SK-N-SH treated with all-trans-retinoic acid at 6 μM for 48 hours (cell line): ENCODE measurements around the gene CACNB3.

Source experiments
- ATAC-seq: fragments of 200-7000 bp; cut with Tn5 transposase; 3 replicates; pipeline ENCODE4 v1.9.1; 2020; ENCODE audit warnings: mild to moderate bottlenecking, moderate library complexity
- ARNTL ChIP-seq: fragments of 450-650 bp; formaldehyde crosslinking; IDR thresholded peaks from 2 replicates; pipeline ENCODE4 v1.5.0; 2020; ENCODE audit warnings: low read depth, mild to moderate bottlenecking, moderate library complexity, borderline replicate concordance
- CSRNP3 ChIP-seq: fragments of 250-450 bp; sonication (Bioruptor Pico); IDR thresholded peaks from 2 replicates; pipeline ENCODE4 v1.5.1; 2021; ENCODE audit warnings: mild to moderate bottlenecking, moderate library complexity
- GLIS3 ChIP-seq: fragments of 250-450 bp; sonication (Bioruptor Pico); IDR thresholded peaks from 2 replicates; pipeline ENCODE4 v1.5.0; 2020; ENCODE audit warnings: mild to moderate bottlenecking, moderate library complexity
- ISL1 ChIP-seq: fragments of 250-450 bp; sonication (Bioruptor Pico); IDR thresholded peaks from 2 replicates; pipeline ENCODE4 v2.1.2; 2022; ENCODE audit warnings: mild to moderate bottlenecking, moderate library complexity
- OSR1 ChIP-seq: fragments of 250-450 bp; sonication (Bioruptor Pico); IDR thresholded peaks from 2 replicates; pipeline ENCODE4 v1.8.0; 2022; ENCODE audit warnings: moderate library complexity, mild to moderate bottlenecking, inconsistent platforms
- PATZ1 ChIP-seq: fragments of 250-450 bp; sonication (Bioruptor Pico); IDR thresholded peaks from 2 replicates; pipeline ENCODE4 v1.8.0; 2020; ENCODE audit warnings: mild to moderate bottlenecking, moderate library complexity, borderline replicate concordance
- POU6F1 ChIP-seq: fragments of 250-450 bp; sonication (Bioruptor Pico); IDR thresholded peaks from 2 replicates; pipeline ENCODE4 v1.8.0; 2021; ENCODE audit warnings: low read depth, mild to moderate bottlenecking, moderate library complexity, borderline replicate concordance
- SNAI2 ChIP-seq: fragments of 250-450 bp; sonication (Bioruptor Pico); IDR thresholded peaks from 2 replicates; pipeline ENCODE4 v1.5.0; 2020; ENCODE audit warnings: mild to moderate bottlenecking, moderate library complexity
- TCF4 ChIP-seq: fragments of 250-450 bp; sonication (Bioruptor Pico); IDR thresholded peaks from 2 replicates; pipeline ENCODE4 v1.8.0; 2021; ENCODE audit warnings: mild to moderate bottlenecking, moderate library complexity, borderline replicate concordance
- TOX ChIP-seq: fragments of 250-450 bp; sonication (Bioruptor Pico); IDR thresholded peaks from 2 replicates; pipeline ENCODE4 v1.8.0; 2021; ENCODE audit warnings: mild to moderate bottlenecking, moderate library complexity, borderline replicate concordance
- TSHZ2 ChIP-seq: fragments of 250-450 bp; sonication (Bioruptor Pico); IDR thresholded peaks from 2 replicates; pipeline ENCODE4 v1.5.0; 2020; ENCODE audit warnings: mild to moderate bottlenecking, moderate library complexity
- ZC3H10 ChIP-seq: fragments of 250-450 bp; sonication (Bioruptor Pico); IDR thresholded peaks from 2 replicates; pipeline ENCODE4 v1.5.1; 2021; ENCODE audit warnings: mild to moderate bottlenecking, moderate library complexity
- ZFP3 ChIP-seq: fragments of 250-450 bp; sonication (Bioruptor Pico); IDR thresholded peaks from 2 replicates; pipeline ENCODE4 v1.5.0; 2020; ENCODE audit warnings: mild to moderate bottlenecking, moderate library complexity
- ZFP30 ChIP-seq: fragments of 450-650 bp; formaldehyde crosslinking; IDR thresholded peaks from 2 replicates; pipeline ENCODE4 v1.5.0; 2022; ENCODE audit warnings: mild to moderate bottlenecking, moderate library complexity
- ZNF565 ChIP-seq: fragments of 450-650 bp; formaldehyde crosslinking; conservative IDR thresholded peaks from 2 replicates; pipeline ENCODE4 v1.5.0; 2020; ENCODE audit warnings: low read depth, mild to moderate bottlenecking, moderate library complexity
- ZNF70 ChIP-seq: fragments of 450-650 bp; formaldehyde crosslinking; IDR thresholded peaks from 2 replicates; pipeline ENCODE4 v1.5.0; 2020; ENCODE audit warnings: mild to moderate bottlenecking, moderate library complexity
- ZNF8 ChIP-seq: fragments of 450-650 bp; formaldehyde crosslinking; IDR thresholded peaks from 2 replicates; pipeline ENCODE4 v1.5.0; 2020; ENCODE audit warnings: mild to moderate bottlenecking, moderate library complexity
- TF ChIP-seq, protein P1 (sequence below): fragments of 250-450 bp; sonication (Bioruptor Pico); IDR thresholded peaks from 2 replicates; pipeline ENCODE4 v1.5.1; 2020; ENCODE audit warnings: low read depth, mild to moderate bottlenecking, moderate library complexity

CACNB3 gene

DNA sequence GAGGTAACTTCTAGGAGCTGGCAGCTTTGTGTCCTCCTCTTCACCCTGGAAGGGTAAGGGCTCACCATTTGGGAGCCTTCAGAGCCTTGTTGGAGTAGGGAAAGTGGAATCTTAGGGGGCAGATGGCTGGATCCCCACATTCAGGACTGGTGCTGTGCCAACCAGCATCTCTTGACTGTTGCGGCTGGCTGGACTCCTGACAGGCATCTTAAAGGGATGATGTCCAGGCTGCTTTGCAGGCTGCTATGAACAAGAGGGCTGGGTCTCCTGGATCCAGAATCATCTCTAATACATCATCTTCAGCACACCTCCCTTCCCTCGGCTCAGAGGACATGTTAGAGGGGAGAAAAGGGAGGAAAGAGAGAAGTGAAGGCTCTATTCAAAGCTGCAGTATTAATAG lies 4.4 kb downstream of the CACNB3 start:
- TF ChIP-seq TSHZ2 (CRISPR knock-in tag) (no peak), GLIS3 (CRISPR knock-in tag) (no peak), TCF4 (CRISPR knock-in tag) (no peak), ZNF70 (no peak), ARNTL (CRISPR knock-in tag) (no peak), ZNF565 (CRISPR knock-in tag) (no peak), ZFP3 (CRISPR knock-in tag) (no peak), ZC3H10 (no peak), SNAI2 (CRISPR knock-in tag) (no peak), ZNF8 (CRISPR knock-in tag) (no peak), TOX (CRISPR knock-in tag) (no peak), ZFP30 (CRISPR knock-in tag) (no peak), PATZ1 (CRISPR knock-in tag) (no peak), ISL1 (no peak)
- TF ChIP-seq, protein P1, sequence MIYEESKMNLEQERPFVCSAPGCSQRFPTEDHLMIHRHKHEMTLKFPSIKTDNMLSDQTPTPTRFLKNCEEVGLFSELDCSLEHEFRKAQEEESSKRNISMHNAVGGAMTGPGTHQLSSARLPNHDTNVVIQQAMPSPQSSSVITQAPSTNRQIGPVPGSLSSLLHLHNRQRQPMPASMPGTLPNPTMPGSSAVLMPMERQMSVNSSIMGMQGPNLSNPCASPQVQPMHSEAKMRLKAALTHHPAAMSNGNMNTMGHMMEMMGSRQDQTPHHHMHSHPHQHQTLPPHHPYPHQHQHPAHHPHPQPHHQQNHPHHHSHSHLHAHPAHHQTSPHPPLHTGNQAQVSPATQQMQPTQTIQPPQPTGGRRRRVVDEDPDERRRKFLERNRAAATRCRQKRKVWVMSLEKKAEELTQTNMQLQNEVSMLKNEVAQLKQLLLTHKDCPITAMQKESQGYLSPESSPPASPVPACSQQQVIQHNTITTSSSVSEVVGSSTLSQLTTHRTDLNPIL, result no peak
- TF ChIP-seq, all 23 proteins: peak for 0
- no peak for ATAC-seq

- ATAC-seq, result no peak
- no peak for TF ChIP-seq POU6F1 (CRISPR knock-in tag)
- TF ChIP-seq TSHZ2 (CRISPR knock-in tag), result no peak
- no peak for TF ChIP-seq ZNF70
- TF ChIP-seq TCF4 (CRISPR knock-in tag), result no peak
- TF ChIP-seq CSRNP3 (CRISPR knock-in tag), result no peak
- TF ChIP-seq, protein P1, result no peak
- TF ChIP-seq ZFP3 (CRISPR knock-in tag), result no peak
- TF ChIP-seq OSR1 (CRISPR knock-in tag), result no peak
Measured at GRCh38 chr12:48823281-48823680, 5.0 kb downstream of the CACNB3 start.
